GM06990 (cell line): ENCODE data around the gene ATRX.

Source experiments
- DNase-seq: peaks from one replicate; pipeline ENCODE4 v3.0.0-alpha.2; 2011; ENCODE audit not compliant: insufficient read length; ENCODE audit errors: extremely low read depth
- H3K27me3 ChIP-seq: replicated peaks from 2 replicates; pipeline ENCODE4 v1.6.0; 2011; ENCODE audit warnings: low read length; ENCODE audit not compliant: control insufficient read depth, insufficient read depth
- H3K36me3 ChIP-seq: 2 replicates; pipeline ENCODE4 v1.5.1; 2011; ENCODE audit warnings: low read length; ENCODE audit not compliant: control insufficient read depth, insufficient read depth
- H3K4me3 ChIP-seq: replicated peaks from 2 replicates; pipeline ENCODE4 v1.5.1; 2011; ENCODE audit warnings: low read depth, mild to moderate bottlenecking, control low read depth, low read length
- TF ChIP-seq, protein P1 (sequence below): IDR thresholded peaks from 2 replicates; pipeline ENCODE4 v1.5.1; 2011; ENCODE audit warnings: low read length, control low read depth, mild to moderate bottlenecking, inconsistent platforms; ENCODE audit not compliant: insufficient read depth, poor library complexity, severe bottlenecking

The ATRX gene

DNA sequence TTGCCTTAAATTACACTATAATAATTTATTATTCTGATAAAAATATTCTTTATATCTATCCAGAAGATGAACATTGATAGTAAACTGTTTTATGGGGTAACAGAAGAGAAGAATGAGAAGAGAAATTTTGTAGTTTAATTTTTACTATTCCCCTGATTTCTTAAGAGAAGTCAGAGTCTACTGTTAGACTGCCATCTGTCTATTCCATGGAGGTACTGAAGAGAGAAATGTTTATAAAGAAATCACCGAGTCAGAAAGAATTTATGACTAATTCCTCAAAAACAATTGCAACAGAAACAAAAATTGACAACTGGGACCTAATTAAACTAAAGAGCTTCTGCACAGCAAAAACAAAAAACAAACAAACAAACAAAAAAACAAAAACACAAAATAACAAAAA is 188.9 kb downstream of the ATRX start:
- TF ChIP-seq, protein P1, sequence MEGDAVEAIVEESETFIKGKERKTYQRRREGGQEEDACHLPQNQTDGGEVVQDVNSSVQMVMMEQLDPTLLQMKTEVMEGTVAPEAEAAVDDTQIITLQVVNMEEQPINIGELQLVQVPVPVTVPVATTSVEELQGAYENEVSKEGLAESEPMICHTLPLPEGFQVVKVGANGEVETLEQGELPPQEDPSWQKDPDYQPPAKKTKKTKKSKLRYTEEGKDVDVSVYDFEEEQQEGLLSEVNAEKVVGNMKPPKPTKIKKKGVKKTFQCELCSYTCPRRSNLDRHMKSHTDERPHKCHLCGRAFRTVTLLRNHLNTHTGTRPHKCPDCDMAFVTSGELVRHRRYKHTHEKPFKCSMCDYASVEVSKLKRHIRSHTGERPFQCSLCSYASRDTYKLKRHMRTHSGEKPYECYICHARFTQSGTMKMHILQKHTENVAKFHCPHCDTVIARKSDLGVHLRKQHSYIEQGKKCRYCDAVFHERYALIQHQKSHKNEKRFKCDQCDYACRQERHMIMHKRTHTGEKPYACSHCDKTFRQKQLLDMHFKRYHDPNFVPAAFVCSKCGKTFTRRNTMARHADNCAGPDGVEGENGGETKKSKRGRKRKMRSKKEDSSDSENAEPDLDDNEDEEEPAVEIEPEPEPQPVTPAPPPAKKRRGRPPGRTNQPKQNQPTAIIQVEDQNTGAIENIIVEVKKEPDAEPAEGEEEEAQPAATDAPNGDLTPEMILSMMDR: peak; percentile 19
- no peak for DNase-seq
- no peak overlapping the region for H3K4me3 ChIP-seq

GRCh38 chrX:77595848-77596247 is 190.2 kb downstream of the ATRX start:
- DNase-seq: no peak
- H3K4me3 ChIP-seq: no peak overlapping the region
- TF ChIP-seq, protein P1: no peak
- H3K27me3 ChIP-seq: no peaks in the 10 kb centered on the region
- no peaks in the 10 kb centered on the region; the same call in 1 of the 2 replicates for H3K36me3 ChIP-seq

More for the DNA sequence above, 188.9 kb downstream of the ATRX start:
- Histone ChIP-seq H3K27me3 (no peaks in the 10 kb centered on the region), H3K36me3 (no peaks in the 10 kb centered on the region; the same call in 1 of the 2 replicates)

DNA sequence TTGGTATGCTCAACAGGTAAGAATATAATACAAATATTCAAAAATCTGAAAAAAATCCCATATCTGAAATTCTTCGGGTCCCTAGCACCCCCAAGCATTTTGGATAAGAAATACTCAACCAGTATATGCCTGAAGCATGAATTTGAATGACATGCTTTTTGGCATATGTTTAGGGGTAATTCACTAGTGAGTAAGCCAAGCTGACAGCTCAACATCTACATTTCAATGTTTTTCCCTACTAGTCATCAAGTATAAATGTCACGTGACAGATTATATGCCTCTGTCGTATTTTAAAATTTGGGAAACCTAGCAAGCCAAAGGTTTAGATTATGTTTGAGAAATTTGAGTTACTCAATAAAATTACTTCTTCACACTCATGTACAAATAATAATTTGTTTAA is 213.7 kb downstream of the ATRX start:
- Histone ChIP-seq H3K27me3 (no peaks in the 10 kb centered on the region), H3K36me3 (no peaks in the 10 kb centered on the region; the same call in 1 of the 2 replicates), H3K4me3 (no peak overlapping the region)
- TF ChIP-seq, protein P1: no peak
- no peak for DNase-seq

- Histone ChIP-seq H3K27me3 (no peaks in the 10 kb centered on the region), H3K4me3 (no peak overlapping the region), H3K36me3 (no peaks in the 10 kb centered on the region; the same call in 1 of the 2 replicates)
- TF ChIP-seq, protein P1: no peak
- no peak for DNase-seq
These were observed 220.7 kb downstream of the ATRX start for GRCh38 chrX:77565278-77565677.

- no peaks in the 10 kb centered on the region; the same call in 1 of the 2 replicates for H3K36me3 ChIP-seq
- DNase-seq: no peak
- no peak overlapping the region for H3K4me3 ChIP-seq
These were observed 221.2 kb downstream of the ATRX start for GRCh38 chrX:77564823-77565222.

DNA sequence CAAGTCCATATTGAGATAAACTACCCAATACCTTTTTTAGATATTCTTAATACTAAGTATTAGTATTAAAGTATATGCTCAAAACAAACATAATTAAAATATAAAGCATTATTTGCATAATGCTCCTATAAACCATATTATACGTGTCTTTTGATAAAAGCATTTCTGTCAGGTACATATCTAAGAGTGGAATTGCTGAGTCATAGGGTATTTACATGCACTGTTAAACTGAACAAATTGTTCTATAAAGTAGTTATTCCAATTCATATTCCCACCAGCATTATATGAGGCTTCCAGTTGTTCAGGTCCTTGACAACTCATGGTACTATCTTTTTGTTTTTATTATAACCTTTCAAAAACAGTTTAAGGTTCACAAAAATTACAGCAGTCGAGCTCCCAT is 224.6 kb downstream of the ATRX start:
- Histone ChIP-seq H3K4me3 (no peak overlapping the region), H3K36me3 (no peaks in the 10 kb centered on the region; the same call in 1 of the 2 replicates), H3K27me3 (no peaks in the 10 kb centered on the region)
- DNase-seq: no peak
- TF ChIP-seq, protein P1: no peak

More at GRCh38 chrX:77564823-77565222, 221.2 kb downstream of the ATRX start:
- TF ChIP-seq, protein P1: no peak
- no peaks in the 10 kb centered on the region for H3K27me3 ChIP-seq
